ENCODE results near the gene GNG11. TPM values are rescaled to one million over a fixed set of nuclear protein-coding genes. Genes with fewer than 3 reads are reported as not detected.

Gene GNG11
- total RNA-seq, 1 donor from 2014 or later, result 0.86 TPM

DNA sequence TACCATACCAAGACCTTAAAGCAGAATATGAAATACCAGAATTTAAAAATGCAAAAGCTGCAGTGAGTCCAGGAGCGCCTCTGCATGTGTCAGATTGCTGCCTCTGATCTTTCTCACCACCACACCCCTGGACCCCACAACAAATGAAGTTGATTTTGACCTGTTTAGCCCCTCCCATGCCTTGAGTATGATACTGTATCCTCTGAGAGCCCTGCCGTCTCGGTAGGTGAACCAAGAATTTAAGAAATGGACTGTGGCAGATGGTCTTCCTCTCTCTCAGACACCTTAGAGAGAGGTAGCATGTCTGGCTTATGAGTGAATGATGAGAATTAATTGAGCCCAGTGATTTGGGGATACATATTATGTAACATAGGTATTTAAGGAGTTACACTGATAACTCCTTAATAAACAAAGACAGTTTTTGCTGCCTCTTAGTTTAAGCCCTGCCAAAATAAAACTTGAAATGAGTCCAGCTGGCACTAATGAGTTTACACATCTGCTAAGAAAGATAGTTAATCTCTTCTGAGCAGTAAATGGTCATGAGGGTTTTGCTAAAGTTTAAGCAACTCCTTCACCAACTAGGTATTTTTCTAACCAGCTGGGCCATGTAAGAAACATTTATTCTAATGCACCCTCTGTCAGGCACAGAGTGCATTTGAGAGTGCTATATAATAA, 26.4 kb upstream of the GNG11 start:
- H3K36me3 Mint-ChIP-seq, result no peaks in the 10 kb centered on the region
- DNase-seq (ENCODE audit: low spot score), result no peak

GRCh38 chr7:93895859-93896600, 25.5 kb upstream of the GNG11 start:
- H3K4me3 ChIP-seq, result no peak overlapping the region
- H3K27ac ChIP-seq, result no peak overlapping the region
- TF ChIP-seq EZH2 (IDR thresholded peaks at IDR 0.05), result no peak
- TF ChIP-seq, protein P1, sequence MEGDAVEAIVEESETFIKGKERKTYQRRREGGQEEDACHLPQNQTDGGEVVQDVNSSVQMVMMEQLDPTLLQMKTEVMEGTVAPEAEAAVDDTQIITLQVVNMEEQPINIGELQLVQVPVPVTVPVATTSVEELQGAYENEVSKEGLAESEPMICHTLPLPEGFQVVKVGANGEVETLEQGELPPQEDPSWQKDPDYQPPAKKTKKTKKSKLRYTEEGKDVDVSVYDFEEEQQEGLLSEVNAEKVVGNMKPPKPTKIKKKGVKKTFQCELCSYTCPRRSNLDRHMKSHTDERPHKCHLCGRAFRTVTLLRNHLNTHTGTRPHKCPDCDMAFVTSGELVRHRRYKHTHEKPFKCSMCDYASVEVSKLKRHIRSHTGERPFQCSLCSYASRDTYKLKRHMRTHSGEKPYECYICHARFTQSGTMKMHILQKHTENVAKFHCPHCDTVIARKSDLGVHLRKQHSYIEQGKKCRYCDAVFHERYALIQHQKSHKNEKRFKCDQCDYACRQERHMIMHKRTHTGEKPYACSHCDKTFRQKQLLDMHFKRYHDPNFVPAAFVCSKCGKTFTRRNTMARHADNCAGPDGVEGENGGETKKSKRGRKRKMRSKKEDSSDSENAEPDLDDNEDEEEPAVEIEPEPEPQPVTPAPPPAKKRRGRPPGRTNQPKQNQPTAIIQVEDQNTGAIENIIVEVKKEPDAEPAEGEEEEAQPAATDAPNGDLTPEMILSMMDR (IDR thresholded peaks at IDR 0.05), result no peak
- no peak for TF ChIP-seq EZH2phosphoT487 (IDR thresholded peaks at IDR 0.05)
- H3K27ac Mint-ChIP-seq, result no peak overlapping the region
- no peak overlapping the region for H3K4me2 ChIP-seq
- no peak overlapping the region for H2AFZ ChIP-seq (replicated peaks)
- peaks cover 9% of the 10 kb centered on the region for H3K27me3 Mint-ChIP-seq (ENCODE audit: insufficient read depth, low read depth)
- no peaks in the 10 kb centered on the region for H4K20me1 ChIP-seq (ENCODE audit: low read depth)
- no peaks in the 10 kb centered on the region for H3K36me3 ChIP-seq
- H3K79me2 ChIP-seq (ENCODE audit: low read depth), result no peaks in the 10 kb centered on the region
- H3K9me3 ChIP-seq (ENCODE audit: low read depth), result no peaks in the 10 kb centered on the region
- no peaks in the 10 kb centered on the region for H3K4me1 ChIP-seq
- H3K9me3 Mint-ChIP-seq, result no peaks in the 10 kb centered on the region
- H3K36me3 Mint-ChIP-seq, result no peaks in the 10 kb centered on the region
- peaks cover 22% of the 10 kb centered on the region for H3K27me3 ChIP-seq
- no peak overlapping the region for H3K9ac ChIP-seq
- DNase-seq (ENCODE audit: low spot score), result no peak
- H3K4me3 Mint-ChIP-seq, result no peak overlapping the region
- no peaks in the 10 kb centered on the region for H3F3A ChIP-seq (ENCODE audit: low read depth)
- H3K4me1 Mint-ChIP-seq, result no peaks in the 10 kb centered on the region

More for the DNA sequence above, 26.4 kb upstream of the GNG11 start:
- H3K9me3 ChIP-seq (ENCODE audit: low read depth), result no peaks in the 10 kb centered on the region
- peaks cover 10% of the 10 kb centered on the region for H3K27me3 Mint-ChIP-seq (ENCODE audit: insufficient read depth, low read depth)
- H3K4me1 Mint-ChIP-seq, result peaks cover under 1% of the 10 kb centered on the region
- TF ChIP-seq EZH2phosphoT487 (IDR thresholded peaks at IDR 0.05), result no peak
- TF ChIP-seq, protein P1 (IDR thresholded peaks at IDR 0.05), result no peak
- TF ChIP-seq EZH2 (IDR thresholded peaks at IDR 0.05), result no peak
- no peaks in the 10 kb centered on the region for H3K36me3 ChIP-seq
- no peak overlapping the region for H3K4me2 ChIP-seq
- H4K20me1 ChIP-seq (ENCODE audit: low read depth), result no peaks in the 10 kb centered on the region
- H3K9ac ChIP-seq, result no peak overlapping the region
- no peaks in the 10 kb centered on the region for H3K9me3 Mint-ChIP-seq
- no peak overlapping the region for H3K27ac ChIP-seq
- H3K27me3 ChIP-seq, result peaks cover 31% of the 10 kb centered on the region
- no peak overlapping the region for H3K4me3 ChIP-seq
- no peaks in the 10 kb centered on the region for H3K4me1 ChIP-seq
- no peaks in the 10 kb centered on the region for H3F3A ChIP-seq (ENCODE audit: low read depth)
- H3K4me3 Mint-ChIP-seq, result no peak overlapping the region
- H3K79me2 ChIP-seq (ENCODE audit: low read depth), result no peaks in the 10 kb centered on the region
- no peak overlapping the region for H2AFZ ChIP-seq (replicated peaks)
- no peak overlapping the region for H3K27ac Mint-ChIP-seq

GRCh38 chr7:93897680-93898079, 23.9 kb upstream of the GNG11 start:
- no peak for DNase-seq (ENCODE audit: low spot score)
- no peaks in the 10 kb centered on the region for H3F3A ChIP-seq (ENCODE audit: low read depth)
- H3K36me3 Mint-ChIP-seq, result no peaks in the 10 kb centered on the region
- peaks cover 4% of the 10 kb centered on the region for H3K27me3 Mint-ChIP-seq (ENCODE audit: insufficient read depth, low read depth)
- no peaks in the 10 kb centered on the region for H3K4me1 ChIP-seq
- no peak overlapping the region for H3K4me3 Mint-ChIP-seq
- H4K20me1 ChIP-seq (ENCODE audit: low read depth), result no peaks in the 10 kb centered on the region
- no peak overlapping the region for H2AFZ ChIP-seq (replicated peaks)
- no peaks in the 10 kb centered on the region for H3K4me1 Mint-ChIP-seq
- H3K27ac ChIP-seq, result no peak overlapping the region
- no peaks in the 10 kb centered on the region for H3K36me3 ChIP-seq
- H3K9ac ChIP-seq, result no peak overlapping the region
- no peaks in the 10 kb centered on the region for H3K9me3 ChIP-seq (ENCODE audit: low read depth)
- no peak overlapping the region for H3K4me2 ChIP-seq
- H3K79me2 ChIP-seq (ENCODE audit: low read depth), result no peaks in the 10 kb centered on the region
- TF ChIP-seq EZH2phosphoT487 (IDR thresholded peaks at IDR 0.05), result no peak
- no peak for TF ChIP-seq EZH2 (IDR thresholded peaks at IDR 0.05)
- TF ChIP-seq, protein P1 (IDR thresholded peaks at IDR 0.05), result no peak
- H3K9me3 Mint-ChIP-seq, result no peaks in the 10 kb centered on the region
- H3K4me3 ChIP-seq, result no peak overlapping the region
- H3K27ac Mint-ChIP-seq, result no peak overlapping the region
- H3K27me3 ChIP-seq, result peaks cover 5% of the 10 kb centered on the region

All from neural progenitor cell (in vitro differentiated cells).